GM21515 (cell line): ENCODE results near the gene NSUN6.

Experiments
- ATAC-seq: cut with Tn5 transposase; IDR thresholded peaks from one replicate; pipeline ENCODE4 v1.9.1; 2021; ENCODE audit not compliant: unreplicated experiment

Gene NSUN6

DNA sequence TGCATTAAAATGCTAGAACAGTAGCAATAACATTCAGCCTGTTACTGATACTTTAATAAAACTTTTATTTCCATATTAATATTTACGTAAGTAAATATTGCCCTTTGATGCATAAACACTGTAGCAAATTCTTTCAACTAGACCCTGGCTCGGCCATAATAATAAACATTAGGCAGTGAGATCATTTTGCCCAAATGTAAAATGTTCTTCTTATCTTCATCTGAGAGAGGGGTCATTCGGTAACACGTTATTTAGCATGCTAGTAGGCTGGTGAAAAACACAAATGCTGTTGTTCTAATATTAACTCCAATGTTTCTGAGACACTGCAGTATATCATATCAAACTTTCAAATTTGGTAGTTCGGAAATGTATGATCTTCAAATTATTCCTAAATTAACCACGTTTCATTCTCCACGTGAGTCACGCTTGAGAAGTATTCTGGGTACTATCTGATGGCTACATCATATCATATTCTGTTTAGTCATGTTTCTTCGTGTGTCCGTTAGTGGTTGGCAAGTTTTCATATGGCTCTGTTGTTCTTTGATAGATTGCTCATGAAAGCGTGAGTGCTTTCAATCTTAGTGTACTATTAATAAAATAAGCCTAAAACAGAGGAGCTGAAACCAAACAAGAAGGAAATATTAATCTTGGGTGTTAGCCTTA, 145.8 kb downstream of the NSUN6 start:
- ATAC-seq, result no peak

DNA sequence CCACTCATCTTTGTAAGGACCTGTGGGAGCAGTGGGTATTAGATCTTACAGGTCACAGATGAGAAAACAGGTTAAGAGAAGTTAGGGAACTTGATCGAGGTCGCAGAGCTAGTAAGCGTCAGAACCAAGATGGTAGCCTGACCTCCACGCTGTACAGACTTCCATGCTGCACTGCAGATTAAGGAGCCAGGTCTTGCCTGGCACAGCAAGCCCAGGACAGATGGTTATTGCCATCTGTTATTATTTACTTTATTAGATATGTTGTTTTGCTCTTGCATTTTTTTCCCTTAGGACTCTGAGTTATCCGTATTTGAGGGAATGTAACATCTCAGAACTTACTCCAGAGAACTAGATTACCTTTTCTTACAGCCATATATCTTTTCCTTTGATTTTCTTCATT, 147.2 kb downstream of the NSUN6 start:
- ATAC-seq, result no peak

DNA sequence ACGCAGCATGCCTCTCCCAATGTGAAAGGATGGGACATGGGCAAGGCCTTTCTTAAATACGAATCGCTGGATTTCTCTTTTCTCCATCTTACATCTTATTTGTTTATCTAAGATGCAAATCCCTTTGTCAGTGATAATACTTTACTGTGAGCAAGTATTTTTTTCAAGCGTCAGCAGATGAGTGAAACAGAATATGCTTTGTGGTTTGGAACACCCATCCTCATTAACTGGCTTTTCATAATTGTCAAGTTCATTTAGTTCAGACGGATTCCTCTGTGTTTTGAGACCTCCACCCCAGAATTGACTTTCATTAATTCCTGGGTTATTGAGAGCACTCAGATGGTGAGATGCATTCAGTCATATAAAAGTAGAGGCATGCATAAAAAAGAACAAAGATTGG, 149.8 kb downstream of the NSUN6 start:
- peak; percentile 22 for ATAC-seq

DNA sequence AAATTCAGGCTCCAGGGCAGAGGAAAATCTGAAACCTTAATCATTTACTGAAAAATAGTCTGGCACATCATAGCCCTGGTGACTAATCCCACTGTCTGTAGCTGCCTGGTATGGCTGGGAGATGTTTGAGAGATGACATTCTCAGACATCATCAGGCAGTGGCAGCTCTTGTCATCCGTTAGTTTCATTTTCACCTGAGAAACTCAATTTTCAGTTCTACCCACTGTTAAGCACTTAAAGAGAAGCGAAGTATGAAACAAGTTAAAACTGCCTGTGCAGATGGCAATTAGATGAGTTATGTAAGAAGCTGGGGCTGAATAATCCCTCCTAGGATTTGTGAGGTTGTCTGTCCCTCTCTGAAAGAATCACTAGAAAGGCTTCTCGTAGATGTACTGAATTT, 150.2 kb downstream of the NSUN6 start:
- ATAC-seq, result peak; percentile 92

DNA sequence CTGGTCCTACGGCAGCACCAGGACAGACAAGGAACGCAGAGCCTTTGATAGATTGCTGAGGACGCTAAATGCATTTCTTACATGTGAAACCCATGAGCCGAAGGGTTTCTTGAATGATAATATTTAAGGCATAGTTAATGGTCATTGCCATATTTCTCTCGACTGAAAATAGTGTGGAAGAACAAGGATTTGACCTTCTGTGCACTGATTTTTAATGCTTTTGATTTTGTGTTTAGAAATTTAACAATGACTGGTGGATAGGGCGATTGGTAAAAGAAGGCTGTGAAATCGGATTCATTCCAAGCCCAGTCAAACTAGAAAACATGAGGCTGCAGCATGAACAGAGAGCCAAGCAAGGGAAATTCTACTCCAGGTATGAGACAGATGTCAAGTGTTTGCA, 150.8 kb downstream of the NSUN6 start:
- no peak for ATAC-seq

DNA sequence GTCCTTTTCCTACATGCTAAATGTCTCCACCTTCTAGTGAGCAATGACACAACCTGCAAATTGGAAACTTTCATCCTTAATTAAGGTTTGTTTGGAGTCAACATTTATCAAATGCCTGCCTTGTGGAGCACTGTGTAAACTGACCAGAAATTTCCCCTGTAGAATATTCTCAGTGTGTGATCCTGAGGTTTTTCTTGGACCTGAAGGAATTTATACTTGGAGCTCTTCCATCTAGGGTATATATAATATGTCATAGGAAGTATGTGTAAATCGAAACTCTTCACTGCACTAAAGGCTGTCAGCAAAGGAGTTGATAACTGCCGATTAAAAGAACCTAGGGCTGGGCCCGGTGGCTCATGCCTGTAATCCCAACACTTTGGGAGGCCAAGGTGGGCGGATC, 152.4 kb downstream of the NSUN6 start:
- no peak for ATAC-seq

DNA sequence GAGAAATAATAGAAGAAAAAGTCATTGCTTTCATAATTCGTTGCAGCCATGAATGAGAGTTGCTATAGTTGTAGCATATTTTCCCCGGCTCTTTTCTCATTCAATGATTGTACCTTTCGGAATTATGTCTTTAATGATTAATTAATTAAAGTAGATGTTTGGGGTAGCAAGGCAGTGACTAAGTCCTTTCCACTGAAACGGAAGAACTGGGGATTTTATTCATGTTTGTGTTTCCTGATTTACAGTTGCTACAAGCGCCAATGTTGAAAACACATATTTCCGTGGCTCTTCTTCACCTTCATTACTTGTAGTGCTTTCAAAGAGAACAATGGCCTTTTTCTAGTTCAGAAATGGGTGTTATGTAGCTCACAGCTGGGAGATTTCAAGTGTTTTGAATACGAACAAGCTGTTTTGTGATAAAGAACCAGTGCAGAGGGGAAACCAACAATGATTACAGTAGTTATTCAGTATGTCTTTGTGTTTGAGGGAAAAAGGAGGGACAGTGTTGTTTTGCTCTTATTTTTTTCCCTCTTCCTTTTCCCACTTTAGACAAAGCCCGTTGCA, 153.5 kb downstream of the NSUN6 start:
- ATAC-seq, result no peak
